GM12891 (cell line): Measurements from ENCODE around the gene PTTG1IP2.

Source experiments
- DNase-seq: peaks from one replicate; pipeline ENCODE4 v3.0.0; 2011; ENCODE audit warnings: low spot score; ENCODE audit not compliant: insufficient read length
- FAIRE-seq: peaks from 2 replicates; lab custom pipeline; 2011; peaks lifted over from hg19 to GRCh38; lab: Jason Lieb, UNC
- PAX5 ChIP-seq: IDR thresholded peaks from 2 replicates; pipeline ENCODE4 v1.6.1; 2011; ENCODE audit warnings: low read length, moderate library complexity, mild to moderate bottlenecking; ENCODE audit not compliant: insufficient read depth, severe bottlenecking
- POLR2A ChIP-seq: IDR thresholded peaks from 2 replicates; pipeline ENCODE4 v1.6.1; 2011; ENCODE audit warnings: low read depth, low read length, control low read depth
- POLR2AphosphoS5 ChIP-seq: IDR thresholded peaks from 2 replicates; pipeline ENCODE4 v1.6.1; 2011; ENCODE audit warnings: low read depth, low read length, control low read depth
- POU2F2 ChIP-seq: IDR thresholded peaks from 2 replicates; pipeline ENCODE4 v1.6.1; 2011; ENCODE audit warnings: low read depth, mild to moderate bottlenecking, control low read depth, low read length, moderate library complexity
- SPI1 ChIP-seq: IDR thresholded peaks from 2 replicates; pipeline ENCODE4 v1.6.1; 2011; ENCODE audit warnings: low read depth, low read length, control low read depth
- TAF1 ChIP-seq: IDR thresholded peaks from 2 replicates; pipeline ENCODE4 v1.6.1; 2011; ENCODE audit warnings: low read depth, low read length, control low read depth

PTTG1IP2 gene

GRCh38 chr7:90538405-90538804, 69.0 kb downstream of the PTTG1IP2 start:
- DNase-seq: no peak
- FAIRE-seq: no peak
- TF ChIP-seq POU2F2: no peak
- no peak for TF ChIP-seq POLR2A
- TF ChIP-seq SPI1: no peak

DNA sequence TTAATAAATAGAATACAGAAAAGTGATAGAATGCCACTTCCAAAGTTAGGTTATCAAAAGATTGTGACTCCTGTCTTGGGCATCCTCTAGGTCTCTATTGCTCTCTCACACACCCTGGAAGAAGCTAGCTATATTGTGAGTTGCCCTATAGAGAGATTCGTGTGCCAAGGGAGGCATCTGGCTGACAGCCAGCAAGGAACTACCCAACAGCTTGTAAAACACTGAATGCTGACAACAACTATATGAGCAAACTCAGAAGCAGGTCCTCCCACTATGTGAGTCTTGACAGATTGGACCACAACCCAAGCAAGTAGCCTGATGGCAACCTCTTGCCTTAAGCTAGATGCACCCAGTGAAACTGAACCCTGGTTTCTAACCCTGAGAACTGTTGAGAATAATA, 71.0 kb downstream of the PTTG1IP2 start:
- DNase-seq: no peak
- TF ChIP-seq PAX5: no peak
- TF ChIP-seq POLR2A: no peak
- TF ChIP-seq TAF1: no peak
- TF ChIP-seq POLR2AphosphoS5: no peak
- TF ChIP-seq SPI1: no peak
- TF ChIP-seq POU2F2: no peak
- no peak for FAIRE-seq

DNA sequence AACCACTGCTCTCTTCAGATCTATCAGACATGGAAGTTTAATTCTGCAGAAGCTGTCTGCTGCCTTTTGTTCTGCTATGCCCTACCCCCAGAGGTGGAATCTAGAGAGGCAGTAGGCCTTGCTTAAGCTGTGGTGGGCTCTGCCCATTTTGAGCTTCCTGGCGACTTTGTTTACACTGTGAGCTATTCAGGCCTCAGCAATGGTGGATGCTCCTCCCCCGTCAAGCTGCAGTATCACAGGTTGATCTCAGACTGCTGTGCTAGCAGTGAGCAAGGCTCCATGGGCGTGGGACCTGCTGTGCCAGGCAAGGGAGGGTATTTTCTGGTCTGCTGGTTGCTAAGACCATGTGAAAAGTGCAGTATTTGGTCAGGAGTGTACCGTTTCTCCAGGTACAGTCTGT, 81.6 kb downstream of the PTTG1IP2 start:
- DNase-seq (no peak), FAIRE-seq (peak; percentile 9)
- TF ChIP-seq POLR2A (no peak), SPI1 (no peak), TAF1 (no peak), PAX5 (no peak), POLR2AphosphoS5 (no peak), POU2F2 (no peak)

DNA sequence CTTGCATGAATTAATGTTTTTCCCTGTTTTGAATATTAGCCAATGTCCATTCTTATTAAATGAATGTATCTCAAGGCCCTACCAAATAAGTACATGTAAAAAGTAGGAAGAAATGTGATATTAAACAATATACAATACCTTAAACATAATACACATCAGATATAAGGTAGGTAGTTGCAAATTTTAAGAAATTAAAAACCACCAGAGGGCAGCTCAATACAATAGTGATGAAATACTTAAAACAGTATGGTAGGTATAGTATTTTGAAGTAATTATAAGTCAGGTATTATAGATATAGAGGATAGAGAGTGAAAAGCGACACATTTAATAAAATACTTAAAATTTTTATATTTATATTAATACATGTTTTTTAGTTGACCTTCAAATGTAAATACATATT, 83.1 kb downstream of the PTTG1IP2 start:
- no peak for TF ChIP-seq POLR2AphosphoS5
- TF ChIP-seq TAF1: no peak
- no peak for TF ChIP-seq SPI1
- DNase-seq (no peak), FAIRE-seq (no peak)

GRCh38 chr7:90560730-90561129, 91.3 kb downstream of the PTTG1IP2 start:
- FAIRE-seq (no peak), DNase-seq (no peak)
- TF ChIP-seq POU2F2 (no peak), POLR2AphosphoS5 (no peak), PAX5 (no peak), POLR2A (no peak), TAF1 (no peak), SPI1 (no peak)
